ENCODE data around the gene TMEM100.

- no peak for TF ChIP-seq TAF1 (IDR thresholded peaks at IDR 0.05; ENCODE audit: low read depth, low read length)
- no peak for TF ChIP-seq POLR2A (IDR thresholded peaks at IDR 0.05; ENCODE audit: low read depth, low read length)
- TF ChIP-seq POLR2AphosphoS5 (IDR thresholded peaks at IDR 0.05; ENCODE audit: low read depth, low read length), result no peak
- no peak for TF ChIP-seq SPI1 (IDR thresholded peaks at IDR 0.05; ENCODE audit: low read depth, low read length)
Measured at GRCh38 chr17:55689672-55690071, 33.0 kb downstream of the TMEM100 start.
